GM20000 (cell line): ENCODE results near the gene RBMS3.

Source experiments
- DNase-seq: peaks from one replicate; pipeline ENCODE4 v3.0.0; 2012; ENCODE audit warnings: low spot score
- TF ChIP-seq, protein P1 (sequence below): IDR thresholded peaks from 2 replicates; pipeline ENCODE4 v1.5.1; 2012; ENCODE audit warnings: mild to moderate bottlenecking, control low read depth; ENCODE audit errors: extremely low read depth, missing control alignments

Gene RBMS3

DNA sequence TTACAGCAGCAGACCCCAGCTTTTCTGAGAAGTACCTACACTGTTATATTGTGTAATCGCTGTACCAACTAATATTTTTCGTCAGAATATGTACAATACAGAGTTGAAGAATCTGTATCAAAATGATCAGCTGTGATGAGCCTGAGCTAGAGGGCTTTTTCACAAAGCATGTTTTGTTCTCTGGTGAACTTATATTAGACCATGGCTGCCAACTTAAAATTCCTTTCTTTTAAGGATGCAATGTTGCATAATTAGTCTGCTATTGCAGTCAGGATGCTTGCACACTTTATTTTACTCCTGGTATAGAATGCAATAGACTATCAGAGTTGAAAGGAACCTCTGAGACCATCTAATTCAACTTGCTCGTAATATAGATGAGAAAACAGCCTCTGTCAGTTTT is 127.8 kb downstream of the RBMS3 start:
- no peak for DNase-seq
- TF ChIP-seq, protein P1, sequence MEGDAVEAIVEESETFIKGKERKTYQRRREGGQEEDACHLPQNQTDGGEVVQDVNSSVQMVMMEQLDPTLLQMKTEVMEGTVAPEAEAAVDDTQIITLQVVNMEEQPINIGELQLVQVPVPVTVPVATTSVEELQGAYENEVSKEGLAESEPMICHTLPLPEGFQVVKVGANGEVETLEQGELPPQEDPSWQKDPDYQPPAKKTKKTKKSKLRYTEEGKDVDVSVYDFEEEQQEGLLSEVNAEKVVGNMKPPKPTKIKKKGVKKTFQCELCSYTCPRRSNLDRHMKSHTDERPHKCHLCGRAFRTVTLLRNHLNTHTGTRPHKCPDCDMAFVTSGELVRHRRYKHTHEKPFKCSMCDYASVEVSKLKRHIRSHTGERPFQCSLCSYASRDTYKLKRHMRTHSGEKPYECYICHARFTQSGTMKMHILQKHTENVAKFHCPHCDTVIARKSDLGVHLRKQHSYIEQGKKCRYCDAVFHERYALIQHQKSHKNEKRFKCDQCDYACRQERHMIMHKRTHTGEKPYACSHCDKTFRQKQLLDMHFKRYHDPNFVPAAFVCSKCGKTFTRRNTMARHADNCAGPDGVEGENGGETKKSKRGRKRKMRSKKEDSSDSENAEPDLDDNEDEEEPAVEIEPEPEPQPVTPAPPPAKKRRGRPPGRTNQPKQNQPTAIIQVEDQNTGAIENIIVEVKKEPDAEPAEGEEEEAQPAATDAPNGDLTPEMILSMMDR: no peak

DNA sequence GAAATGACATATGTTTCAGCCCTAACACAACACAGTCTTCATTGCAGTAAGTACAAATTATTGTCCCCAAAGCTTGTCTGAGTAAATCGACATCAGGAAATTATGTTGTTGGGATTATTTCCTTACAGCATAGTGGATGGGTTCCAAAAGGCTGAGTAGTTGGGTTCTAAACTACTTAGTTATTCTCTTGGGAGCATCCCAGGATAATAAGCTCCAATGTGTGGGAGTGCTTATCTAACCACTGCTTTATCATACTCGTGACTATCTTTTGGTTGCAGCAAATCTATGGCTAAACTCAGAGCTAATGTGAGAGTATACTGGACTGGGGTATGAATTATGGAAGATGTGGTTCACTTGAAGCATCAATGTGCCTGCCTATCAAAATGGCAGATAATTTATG is 128.5 kb downstream of the RBMS3 start:
- no peak for DNase-seq
- TF ChIP-seq, protein P1: no peak

DNA sequence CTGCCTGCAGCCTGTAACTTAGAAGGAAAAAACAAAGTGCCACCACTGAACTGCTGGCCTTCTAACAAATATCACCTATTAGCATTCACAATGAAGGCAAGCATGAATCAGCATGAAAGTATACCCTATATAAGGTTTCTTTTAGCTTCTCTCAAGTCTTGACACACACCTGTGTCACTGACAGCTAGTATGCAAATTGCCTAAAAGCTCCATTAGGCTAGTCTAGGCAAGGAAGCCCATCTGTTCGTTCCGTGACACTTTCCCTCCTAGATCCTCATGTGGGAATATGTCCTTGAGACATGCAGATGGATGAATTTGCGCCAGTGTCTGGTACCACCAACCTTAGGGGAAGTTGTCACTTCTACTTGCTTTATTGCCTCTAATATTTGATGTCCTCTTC is 129.3 kb downstream of the RBMS3 start:
- no peak for DNase-seq
- TF ChIP-seq, protein P1: no peak

DNA sequence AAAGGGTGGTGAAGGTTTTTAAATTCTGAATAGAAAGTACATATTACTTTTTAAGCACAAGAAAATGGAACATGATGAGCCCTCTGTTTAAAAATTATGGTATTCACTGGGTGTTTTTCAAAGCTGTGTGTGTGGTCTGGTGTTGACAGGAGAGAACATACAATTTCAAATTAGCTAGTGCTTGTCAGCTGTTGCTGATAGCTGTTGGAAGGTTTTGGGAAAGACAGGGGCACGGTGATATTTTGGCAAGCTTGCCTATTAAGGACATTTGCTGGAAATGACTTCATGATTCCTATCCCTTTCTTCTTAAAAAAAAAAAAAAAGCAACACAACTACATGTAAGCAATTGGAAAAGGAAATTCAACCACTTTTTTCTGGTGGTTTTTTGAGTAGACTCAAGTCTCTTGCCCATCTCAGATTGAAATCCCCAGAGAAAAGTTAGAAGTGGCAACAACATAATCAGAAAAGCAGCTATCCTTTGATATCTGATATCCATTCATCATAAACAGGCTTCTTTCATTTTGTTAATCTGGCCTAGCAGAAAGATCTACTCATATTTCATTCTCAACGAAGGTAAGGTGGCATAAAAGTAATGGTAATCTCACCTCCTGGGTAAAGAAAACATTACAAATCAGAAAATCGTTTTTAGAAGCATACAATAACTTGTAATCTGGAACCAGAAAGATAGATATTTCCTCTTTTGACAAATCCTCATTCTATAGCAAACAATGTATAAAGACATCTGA is 130.0 kb downstream of the RBMS3 start:
- no peak for DNase-seq
- TF ChIP-seq, protein P1: no peak

DNA sequence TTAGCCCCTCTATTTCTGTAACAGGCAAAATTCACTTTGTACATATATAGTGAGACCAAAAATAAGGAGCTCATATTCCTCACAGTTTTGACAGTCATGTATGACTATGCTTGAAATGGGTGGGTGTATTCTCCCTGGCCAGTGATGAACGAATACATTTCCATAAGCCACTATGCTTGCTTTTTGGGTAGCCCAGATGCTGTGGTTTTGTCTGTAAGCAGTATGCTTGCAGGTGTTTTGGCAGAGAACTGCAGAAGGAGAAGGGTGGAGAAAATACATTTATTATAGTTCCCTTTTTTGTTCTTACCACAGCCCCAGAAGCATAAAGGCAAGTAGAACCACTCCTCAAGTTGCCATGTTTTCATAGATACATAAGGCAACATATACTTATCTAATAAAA is 131.2 kb downstream of the RBMS3 start:
- TF ChIP-seq, protein P1: no peak
- DNase-seq: no peak

DNA sequence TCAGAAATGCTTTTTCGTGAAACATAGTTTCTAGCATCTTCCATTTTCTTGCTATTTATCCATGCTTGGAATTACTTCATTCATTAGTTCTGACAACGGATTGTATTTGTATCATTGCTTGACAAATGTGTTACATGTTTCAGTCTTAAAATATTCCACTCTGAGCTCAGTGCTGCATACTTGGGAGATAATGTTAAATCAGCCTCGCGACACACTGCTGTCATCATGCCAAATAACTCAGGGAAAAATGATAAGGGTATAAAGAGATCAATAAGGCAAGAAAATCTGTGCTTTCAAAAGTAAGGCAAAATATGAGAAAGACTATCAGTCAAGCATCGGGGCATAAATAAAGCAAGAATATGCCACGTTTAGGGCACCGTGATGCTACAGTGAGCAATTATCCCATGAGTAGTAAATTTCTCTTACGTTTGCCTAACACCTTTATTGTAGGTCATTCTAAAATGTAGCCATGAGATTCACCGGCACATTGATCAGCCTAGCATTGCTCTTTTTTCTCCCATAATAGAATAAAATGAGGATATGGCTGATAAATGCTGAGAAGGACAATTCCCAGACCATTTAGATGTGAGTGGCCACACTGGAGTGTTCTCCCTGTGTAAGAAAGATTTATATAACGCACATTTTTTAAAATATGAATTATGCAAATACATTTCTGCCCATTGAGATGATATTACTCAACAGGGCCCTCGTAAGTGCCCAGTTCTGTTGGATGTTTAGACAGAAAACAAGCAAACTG is 133.8 kb downstream of the RBMS3 start:
- TF ChIP-seq, protein P1: no peak
- DNase-seq: no peak

DNA sequence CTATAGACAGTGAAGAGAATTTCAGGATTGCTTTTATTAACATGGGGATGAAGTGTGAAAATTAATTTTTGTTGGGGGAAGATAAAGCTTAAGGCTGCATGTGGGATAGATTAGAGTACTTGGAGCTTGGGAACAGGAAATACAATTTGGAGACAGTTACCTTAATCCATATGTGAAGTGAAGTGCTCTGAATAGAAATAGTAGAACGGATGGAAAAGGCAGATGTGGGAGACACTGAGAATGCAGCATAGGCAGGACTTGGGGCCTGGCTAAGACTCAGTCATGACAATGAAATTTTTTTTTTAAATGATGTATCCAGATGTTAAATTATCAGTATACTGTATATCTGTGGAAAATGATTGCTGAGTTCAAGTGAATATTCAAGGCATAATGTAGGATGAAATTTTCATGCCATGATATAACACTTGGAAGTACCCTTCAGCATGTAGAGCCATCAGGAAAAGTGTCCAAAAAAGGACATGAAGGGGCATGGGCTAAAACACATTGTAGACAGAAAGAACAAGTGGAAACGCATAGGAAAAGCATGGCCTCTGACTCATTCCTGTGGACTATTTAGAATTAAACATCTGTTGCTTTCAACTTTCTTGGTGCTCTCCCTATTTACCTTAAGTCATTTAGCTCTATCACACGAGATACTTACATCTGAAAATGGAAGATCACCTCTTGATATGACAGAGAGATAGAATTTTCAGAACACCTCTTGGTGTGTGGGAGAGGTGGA is 134.8 kb downstream of the RBMS3 start:
- TF ChIP-seq, protein P1: no peak
- DNase-seq: no peak
